HG02588 (cell line): ENCODE measurements around the gene C12orf57.
"Not testable (repeated sequence)": the region's sequence is repeated elsewhere in the genome, so short reads cannot be mapped to it uniquely, and the experiment has no call there.

Experiments used
- ATAC-seq: cut with Tn5 transposase; IDR thresholded peaks from one replicate; pipeline ENCODE4 v1.9.1; 2021; ENCODE audit warnings: mild to moderate bottlenecking, moderate library complexity; ENCODE audit not compliant: unreplicated experiment

C12orf57 gene

GRCh38 chr12:6943722-6944380 lies at the start of gene C12orf57, which contains the start of gene RNU7-1:
TSS of gene C12orf57 (plus strand) at chr12:6944022. CDS start at chr12:6944122, 100 bp downstream.
TSS of gene RNU7-1 (plus strand) at chr12:6943816.
- peak; percentile 40 for ATAC-seq

- ATAC-seq, result no peak
Measured at GRCh38 chr12:6894321-6894720, 49.5 kb upstream of the C12orf57 start.

- no peak for ATAC-seq
Measured at GRCh38 chr12:6896846-6897435, 46.9 kb upstream of the C12orf57 start.

- no peak for ATAC-seq
Measured at GRCh38 chr12:6899427-6899826, 44.4 kb upstream of the C12orf57 start.

- ATAC-seq, result no peak
Measured at GRCh38 chr12:6899837-6900519, 43.8 kb upstream of the C12orf57 start.

- no peak for ATAC-seq
Measured at GRCh38 chr12:6902448-6902847, 41.4 kb upstream of the C12orf57 start.

GRCh38 chr12:6903722-6904121 lies 40.1 kb upstream of the C12orf57 start:
- no peak for ATAC-seq

- ATAC-seq, result peak; percentile 91
Measured at GRCh38 chr12:6904280-6905276, 39.2 kb upstream of the C12orf57 start, which contains the start of gene LRRC23. TSS of gene LRRC23 (plus strand) at chr12:6904822. CDS start at chr12:6905634, 812 bp downstream.

- no peak for ATAC-seq
Measured at GRCh38 chr12:6905414-6906040, 38.3 kb upstream of the C12orf57 start.

GRCh38 chr12:6908141-6908540 lies 35.7 kb upstream of the C12orf57 start:
- not testable (repeated sequence) for ATAC-seq

- ATAC-seq, result no peak
Measured at GRCh38 chr12:6909421-6910145, 34.2 kb upstream of the C12orf57 start.

GRCh38 chr12:6912164-6912935 lies 31.5 kb upstream of the C12orf57 start:
- no peak for ATAC-seq

- ATAC-seq, result peak; percentile 71
Measured at GRCh38 chr12:6914246-6914946, 29.4 kb upstream of the C12orf57 start, which contains the start of gene ENO2. TSS of gene ENO2 (plus strand) at chr12:6914580. CDS start at chr12:6915833, 1,253 bp downstream.

GRCh38 chr12:6914947-6915788 lies 28.7 kb upstream of the C12orf57 start:
- ATAC-seq, result no peak

- ATAC-seq, result no peak
Measured at GRCh38 chr12:6915789-6916285, 28.0 kb upstream of the C12orf57 start.

- no peak for ATAC-seq
Measured at GRCh38 chr12:6916426-6917200, 27.2 kb upstream of the C12orf57 start.
